Activated T-helper 1 cell treated with Interleukin-2 at 50 U/mL for 16 hours (primary cell): ENCODE data around the gene ANKH.
A peak's percentile ranks its signal among the peaks of the same experiment; 100 is the strongest.

ENCODE experiments used
- DNase-seq: peaks from one replicate; pipeline ENCODE4 v3.0.0-alpha.2; 2020; ENCODE audit warnings: low read depth

Gene ANKH

DNA sequence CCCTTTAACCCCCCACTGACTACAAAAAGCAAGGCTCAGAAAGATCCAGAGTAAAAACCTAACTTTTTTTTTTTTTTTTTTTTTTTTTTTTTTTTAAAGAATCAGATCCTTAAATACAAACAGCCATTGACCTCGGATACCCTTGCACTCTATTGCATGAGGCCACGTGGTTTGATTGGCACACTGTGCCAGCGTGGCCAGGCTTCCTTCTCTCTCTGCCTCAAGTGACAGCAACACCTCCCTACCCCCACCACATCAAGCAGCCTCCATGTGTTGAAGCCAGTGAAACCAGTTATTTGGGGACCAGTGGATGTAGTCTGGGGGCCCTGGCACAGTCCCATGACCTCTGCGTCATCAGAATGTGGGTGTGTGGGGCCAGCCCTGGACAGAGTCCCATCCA is 135.6 kb downstream of the ANKH start:
- no peak for DNase-seq

DNA sequence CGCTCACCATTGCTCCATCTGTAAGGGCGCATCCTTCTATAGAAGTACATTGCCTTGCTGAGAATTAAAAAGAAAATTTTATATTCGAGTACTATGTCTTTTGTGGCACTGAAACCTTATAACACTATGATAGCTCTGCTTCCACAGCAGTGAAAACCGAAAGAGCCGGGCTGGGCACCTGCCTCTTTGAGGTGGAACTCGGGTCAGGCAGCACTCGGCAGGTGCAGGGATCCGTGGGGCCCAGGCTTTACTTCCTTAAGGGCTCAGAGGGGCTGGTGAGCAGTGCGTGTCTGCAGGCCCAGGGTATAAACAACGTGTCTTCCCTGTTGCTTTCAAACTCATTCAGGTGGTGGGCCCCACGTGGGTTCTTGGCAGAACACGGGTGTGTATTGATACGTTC is 137.2 kb downstream of the ANKH start:
- DNase-seq = no peak

GRCh38 chr5:14733661-14734060 is 137.9 kb downstream of the ANKH start:
- DNase-seq = no peak

- no peak for DNase-seq
These were observed 138.6 kb downstream of the ANKH start for GRCh38 chr5:14732991-14733390.

GRCh38 chr5:14730881-14731280 is 140.7 kb downstream of the ANKH start:
- DNase-seq = no peak

DNA sequence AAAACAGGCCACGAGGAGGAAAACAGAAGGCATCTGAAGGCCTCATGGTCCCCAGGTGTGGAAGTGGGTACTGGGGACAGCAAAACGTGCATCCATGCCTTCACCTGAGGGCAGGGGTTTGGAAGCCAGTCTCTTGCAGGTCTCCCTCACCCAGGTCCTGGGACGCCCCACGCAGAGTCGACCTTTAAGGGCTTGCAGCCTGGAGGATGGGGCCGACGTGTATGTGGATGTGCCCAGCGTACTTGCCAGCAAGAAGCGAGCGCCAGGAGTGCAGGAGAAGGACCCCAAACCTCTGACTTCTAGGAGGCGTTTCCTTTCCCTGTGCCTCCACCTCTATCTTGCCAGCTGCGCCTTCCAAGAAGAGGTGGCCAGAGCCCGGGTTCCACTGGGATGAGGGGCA is 141.1 kb downstream of the ANKH start:
- DNase-seq = no peak

DNA sequence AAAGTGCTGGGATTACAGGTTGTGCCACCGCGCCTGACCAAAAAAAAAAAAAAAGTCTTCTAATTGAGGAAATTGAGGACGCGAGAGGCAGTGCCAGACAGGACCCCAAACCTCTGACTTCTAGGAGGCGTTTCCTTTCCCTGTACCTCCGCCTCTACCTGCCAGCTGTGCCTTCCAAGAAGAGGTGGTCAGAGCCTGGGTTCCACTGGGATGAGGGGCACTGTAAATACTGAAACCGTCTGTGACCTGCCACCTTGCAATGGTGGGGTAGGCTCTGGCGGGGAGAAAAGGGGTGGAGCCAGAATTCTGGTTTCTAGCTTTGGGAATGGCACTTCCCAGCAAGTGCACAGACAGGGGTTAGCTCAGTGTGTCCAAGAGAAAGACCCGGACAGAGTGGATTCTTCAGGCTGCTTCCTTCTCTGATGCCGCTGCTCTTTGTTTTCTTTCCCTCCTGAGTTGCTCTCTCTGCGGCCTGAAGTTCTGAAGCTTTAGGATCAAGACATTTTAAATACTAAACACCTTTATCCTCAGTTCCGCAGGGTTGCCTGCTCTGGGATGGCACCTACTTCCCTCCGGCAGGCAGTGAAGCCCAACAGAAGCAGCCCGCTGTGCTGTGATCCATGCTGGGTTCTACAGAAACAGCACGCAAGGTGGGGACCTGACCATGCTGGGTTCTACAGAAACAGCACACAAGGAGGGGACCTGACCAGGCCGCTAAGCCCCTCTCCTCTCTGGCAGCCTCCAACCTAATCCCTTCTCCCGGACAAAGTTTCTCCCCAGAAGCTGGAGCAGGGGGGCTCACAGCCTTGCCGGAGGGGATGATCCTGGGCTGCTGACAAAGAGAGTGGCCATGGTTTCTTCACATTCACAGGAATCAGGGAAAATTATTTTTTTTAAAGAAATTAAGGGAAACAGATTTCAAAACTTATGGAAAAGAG is 141.9 kb downstream of the ANKH start:
- DNase-seq = no peak

DNA sequence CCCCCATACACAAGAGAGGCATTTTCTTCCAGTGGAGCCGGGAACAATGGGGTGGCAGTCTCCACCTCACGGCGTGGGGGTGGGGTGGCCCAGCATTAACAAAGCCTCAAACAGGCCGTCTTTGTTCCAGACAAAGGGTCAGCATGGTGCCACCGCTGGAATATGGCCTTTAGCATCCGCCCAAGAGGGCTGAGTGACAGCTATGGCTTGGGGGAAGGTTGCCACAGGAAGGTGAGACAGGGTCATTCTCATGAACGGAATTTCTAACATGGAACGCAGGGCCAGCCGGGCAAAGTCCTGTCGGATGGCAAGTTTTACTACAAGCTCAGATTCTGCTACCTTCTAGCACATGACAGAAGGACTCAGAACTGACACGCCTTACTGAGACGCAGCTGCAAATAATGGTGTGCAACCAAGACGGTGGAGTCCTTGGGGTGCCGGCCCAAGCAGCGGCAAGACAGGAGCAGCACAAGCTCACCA is 143.1 kb downstream of the ANKH start:
- DNase-seq = no peak

DNA sequence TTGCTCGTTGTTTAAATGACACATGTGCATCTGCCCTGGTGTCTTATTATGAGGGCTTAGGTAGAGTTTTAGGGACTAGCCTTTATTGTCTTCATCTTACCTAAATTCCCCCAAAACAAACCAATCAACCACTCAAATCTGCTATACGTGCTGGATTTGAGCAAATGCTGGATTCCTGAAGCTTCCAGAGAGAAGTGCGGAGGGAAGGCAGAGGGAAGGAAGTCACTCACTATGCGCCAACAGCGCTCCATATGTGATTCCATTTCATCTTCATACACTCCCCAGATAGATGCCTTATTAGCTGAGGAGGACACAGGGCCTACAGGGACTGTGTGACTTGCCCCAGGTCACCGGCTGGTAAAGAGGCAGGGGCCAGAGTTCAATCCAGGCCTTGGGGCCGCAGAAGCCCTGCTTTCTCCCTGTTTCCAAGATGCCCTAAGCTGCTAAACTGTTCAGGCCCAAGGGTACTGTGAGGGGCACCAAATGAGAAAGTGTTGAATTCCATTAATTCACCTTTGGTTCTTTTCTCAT is 143.6 kb downstream of the ANKH start:
- DNase-seq = no peak

- peak; percentile 60 for DNase-seq
These were observed 144.1 kb downstream of the ANKH start for GRCh38 chr5:14727428-14727865.

GRCh38 chr5:14726066-14726838 is 145.3 kb downstream of the ANKH start:
- DNase-seq = no peak

GRCh38 chr5:14724633-14725032 is 146.9 kb downstream of the ANKH start:
- no peak for DNase-seq

- no peak for DNase-seq
These were observed 147.9 kb downstream of the ANKH start for GRCh38 chr5:14723701-14724132.

DNA sequence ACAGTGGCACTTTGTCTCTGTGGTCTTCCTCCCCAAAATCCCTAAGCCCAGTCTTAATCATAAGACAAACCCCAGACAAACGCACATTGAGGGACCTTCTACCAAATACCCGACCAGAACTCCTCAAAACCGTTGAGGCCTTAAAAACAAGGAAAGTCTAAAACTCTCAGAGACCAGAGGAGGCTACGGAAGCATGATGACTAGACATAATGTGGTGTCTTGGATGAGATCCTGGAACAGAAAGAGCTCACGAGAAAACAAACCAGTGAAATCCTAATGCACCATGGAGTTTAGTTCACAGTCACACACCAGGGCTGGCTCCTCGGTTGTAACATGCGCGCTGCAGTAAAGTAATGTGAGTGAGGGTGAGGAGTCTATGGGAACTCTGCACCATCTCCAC is 148.7 kb downstream of the ANKH start:
- no peak for DNase-seq

DNA sequence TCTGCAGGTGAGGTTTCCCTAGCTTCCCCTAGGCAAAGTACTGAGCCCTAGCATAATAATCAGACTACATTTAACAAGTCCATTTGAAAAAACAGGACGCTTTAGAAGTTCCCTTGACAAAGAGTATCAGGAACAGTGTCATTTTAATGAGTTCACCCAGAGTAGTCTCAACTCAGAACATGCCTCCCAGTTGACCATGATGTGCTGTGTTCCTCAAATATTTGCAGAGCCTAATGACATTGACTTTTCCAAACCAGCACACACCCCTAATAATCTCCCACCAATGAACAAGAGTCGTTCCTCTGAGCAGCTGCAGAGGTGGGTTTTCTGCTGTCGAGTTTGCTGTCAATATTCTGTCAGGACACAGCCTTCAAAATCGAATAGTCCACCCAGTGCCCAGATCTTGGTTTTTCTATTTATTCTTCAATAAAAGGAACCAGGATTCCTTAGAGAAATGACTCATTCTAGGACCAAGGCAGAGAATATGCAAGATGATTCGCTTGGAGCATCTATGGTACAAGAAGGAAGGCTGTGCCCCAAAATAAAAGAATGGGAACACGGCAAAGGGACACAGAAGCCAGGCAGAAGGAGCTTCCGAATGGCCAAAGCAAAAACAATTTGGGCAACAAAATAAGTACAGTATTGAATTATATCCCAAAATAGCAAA is 149.5 kb downstream of the ANKH start:
- DNase-seq = no peak

- DNase-seq = no peak
These were observed 151.2 kb downstream of the ANKH start for GRCh38 chr5:14720236-14720923.

- no peak for DNase-seq
These were observed 152.8 kb downstream of the ANKH start for GRCh38 chr5:14718778-14719177.

GRCh38 chr5:14716755-14717752 is 154.5 kb downstream of the ANKH start:
- DNase-seq = no peak

GRCh38 chr5:14715481-14715880 is 156.1 kb downstream of the ANKH start:
- DNase-seq = no peak

- DNase-seq = no peak
These were observed 156.9 kb downstream of the ANKH start for GRCh38 chr5:14714706-14715105.
